Astrocyte (in vitro differentiated cells and primary cell): ENCODE results near the gene CALU.

Source experiments
- CTCF ChIP-seq: IDR thresholded peaks from 2 replicates; pipeline ENCODE4 v1.5.1; 2011; ENCODE audit warnings: low read depth, mild to moderate bottlenecking, inconsistent platforms, low read length, moderate library complexity; ENCODE audit not compliant: insufficient read depth
- EZH2 ChIP-seq: IDR thresholded peaks from 2 replicates; pipeline ENCODE4 v1.6.1; 2012; ENCODE audit warnings: mild to moderate bottlenecking, low read length, inconsistent platforms; ENCODE audit not compliant: insufficient read depth

GRCh38 chr7:128737441-128737840 lies 1.7 kb upstream of the CALU start:
- TF ChIP-seq CTCF (no peak), EZH2 (no peak)
